Measurements from ENCODE around the gene LRRC59. TPM values are rescaled to one million over a fixed set of nuclear protein-coding genes. Genes with fewer than 3 reads are reported as not detected.

LRRC59 gene
- total and polyA plus RNA-seq, 3 experiments from 2014 or later = 22.9 to 127 (median 122) TPM

DNA sequence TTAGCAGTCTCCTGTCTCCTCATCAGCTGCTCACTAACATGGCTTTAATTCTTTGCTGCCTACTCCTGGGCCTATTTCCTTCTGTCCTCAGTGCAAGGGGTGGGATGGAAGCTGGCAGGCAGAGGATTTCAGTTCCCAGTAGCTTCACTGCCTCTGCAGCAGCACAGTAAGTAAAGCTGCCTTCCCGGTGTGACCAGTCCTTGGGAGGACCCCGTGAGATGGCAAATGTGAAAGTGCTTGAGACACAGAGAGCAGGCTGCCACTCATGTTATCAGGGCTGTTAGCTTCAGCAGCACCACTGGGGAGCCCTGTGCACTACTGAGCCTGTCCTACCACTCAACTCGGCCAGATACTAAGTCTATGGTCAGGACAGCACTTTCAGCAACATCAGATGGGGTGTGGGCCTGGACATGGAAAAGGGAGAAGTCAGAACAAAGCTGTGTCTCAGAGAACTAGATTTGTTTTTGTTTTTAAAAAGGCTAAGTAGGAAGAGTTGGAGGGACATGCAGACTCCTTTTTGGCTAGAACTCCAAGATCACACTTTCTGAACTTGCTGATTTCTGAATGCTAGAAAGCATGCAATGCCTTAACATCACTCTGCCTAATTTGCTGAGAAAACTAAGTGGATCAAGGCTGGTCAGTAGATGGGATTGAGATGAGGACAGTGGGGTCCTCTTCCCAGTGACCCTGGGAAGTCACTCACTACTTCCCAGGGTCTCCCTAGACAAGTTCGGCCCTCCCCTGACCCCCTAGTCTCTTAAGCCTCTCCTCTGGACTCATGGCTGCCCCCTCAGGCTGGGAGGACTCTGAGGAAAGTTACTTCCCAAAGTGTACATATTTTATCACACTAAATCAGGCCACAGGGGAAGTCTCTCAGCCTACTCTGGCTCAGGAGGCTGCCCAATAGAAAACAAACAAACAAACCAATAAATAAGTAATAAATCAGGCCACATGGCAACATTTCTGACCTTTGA is 29.8 kb upstream of the LRRC59 start:
- CTCF ChIA-PET = interaction anchor here (1.0 to 4.2 kb wide), 4 partner anchors 9 to 52 kb away, joined by 3 to 30 read pairs (median 6); partner anchors contain the start of gene LRRC59
- Mint-ChIP-seq H3K9me3 (no peaks in the 10 kb centered on the region), H3K36me3 (peaks cover 0 to 3% (median 2%) of the 10 kb centered on the region in 3 donors), H3K4me3 (peak overlapping the region; percentile 84 to 93 (median 87)), H3K27ac (peak overlapping the region; percentile 47 to 94 (median 90)), H3K4me1 (peaks cover 21 to 28% (median 27%) of the 10 kb centered on the region in 3 donors), H3K27me3 (no peaks in the 10 kb centered on the region)
- Histone ChIP-seq H3K27me3 (ENCODE audit: insufficient read depth, low read length, poor library complexity, severe bottlenecking) (no peaks in the 10 kb centered on the region), H3K9me3 (ENCODE audit: low read length) (no peaks in the 10 kb centered on the region), H3K27ac (ENCODE audit: low read depth, low read length) (peak overlapping the region; percentile 60), H3K36me3 (ENCODE audit: insufficient read depth, low read length) (no peaks in the 10 kb centered on the region), H3K4me3 (ENCODE audit: low read length) (peak overlapping the region; percentile 58), H3K4me1 (ENCODE audit: insufficient read depth, low read length) (peaks cover 24% of the 10 kb centered on the region)
- POLR2A ChIA-PET = interaction anchor here (0.6 to 1.8 kb wide), 2 partner anchors 30 to 51 kb away, joined by 3 to 7 read pairs; partner anchors contain the start of gene LRRC59
- peak in 1 of 5 donors; percentile 26 for DNase-seq

DNA sequence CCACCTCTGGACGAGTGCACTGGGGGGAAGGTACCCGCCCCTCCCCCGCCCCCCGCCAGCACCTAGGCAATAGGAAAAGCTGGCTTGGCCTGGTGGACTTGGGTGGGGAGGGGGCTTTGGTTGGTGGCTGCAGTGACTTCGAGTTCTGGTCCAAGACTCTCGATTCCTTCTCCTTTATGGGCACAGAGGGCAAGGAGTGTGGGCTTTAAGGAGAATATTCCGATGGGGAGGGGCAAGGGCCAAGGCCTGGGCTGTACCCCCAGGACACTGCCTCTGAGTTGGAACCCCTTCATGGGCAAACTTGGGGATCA is 29.1 kb upstream of the LRRC59 start:
- Mint-ChIP-seq H3K27me3 (no peaks in the 10 kb centered on the region), H3K9me3 (no peaks in the 10 kb centered on the region), H3K36me3 (peaks cover 0 to 3% (median 2%) of the 10 kb centered on the region in 3 donors), H3K4me3 (peak overlapping the region; percentile 84 to 93 (median 87)), H3K27ac (peak overlapping the region; percentile 38 to 93 (median 89)), H3K4me1 (peaks cover 26 to 33% (median 33%) of the 10 kb centered on the region in 3 donors)
- Histone ChIP-seq H3K9me3 (ENCODE audit: low read length) (no peaks in the 10 kb centered on the region), H3K36me3 (ENCODE audit: insufficient read depth, low read length) (no peaks in the 10 kb centered on the region), H3K4me3 (ENCODE audit: low read length) (peak overlapping the region; percentile 58), H3K4me1 (ENCODE audit: insufficient read depth, low read length) (peaks cover 28% of the 10 kb centered on the region), H3K27ac (ENCODE audit: low read depth, low read length) (peak overlapping the region; percentile 60), H3K27me3 (ENCODE audit: insufficient read depth, low read length, poor library complexity, severe bottlenecking) (no peaks in the 10 kb centered on the region)
- no peak for DNase-seq
- CTCF ChIA-PET = interaction anchor here (1.0 to 4.2 kb wide), 4 partner anchors 9 to 53 kb away, joined by 3 to 30 read pairs (median 6); partner anchors contain the start of gene LRRC59
- POLR2A ChIA-PET = interaction anchor here (0.5 to 1.8 kb wide), 4 partner anchors 29 to 439 kb away, joined by 3 to 7 read pairs (median 3); partner anchors contain the start of genes LRRC59 and TOB1

DNA sequence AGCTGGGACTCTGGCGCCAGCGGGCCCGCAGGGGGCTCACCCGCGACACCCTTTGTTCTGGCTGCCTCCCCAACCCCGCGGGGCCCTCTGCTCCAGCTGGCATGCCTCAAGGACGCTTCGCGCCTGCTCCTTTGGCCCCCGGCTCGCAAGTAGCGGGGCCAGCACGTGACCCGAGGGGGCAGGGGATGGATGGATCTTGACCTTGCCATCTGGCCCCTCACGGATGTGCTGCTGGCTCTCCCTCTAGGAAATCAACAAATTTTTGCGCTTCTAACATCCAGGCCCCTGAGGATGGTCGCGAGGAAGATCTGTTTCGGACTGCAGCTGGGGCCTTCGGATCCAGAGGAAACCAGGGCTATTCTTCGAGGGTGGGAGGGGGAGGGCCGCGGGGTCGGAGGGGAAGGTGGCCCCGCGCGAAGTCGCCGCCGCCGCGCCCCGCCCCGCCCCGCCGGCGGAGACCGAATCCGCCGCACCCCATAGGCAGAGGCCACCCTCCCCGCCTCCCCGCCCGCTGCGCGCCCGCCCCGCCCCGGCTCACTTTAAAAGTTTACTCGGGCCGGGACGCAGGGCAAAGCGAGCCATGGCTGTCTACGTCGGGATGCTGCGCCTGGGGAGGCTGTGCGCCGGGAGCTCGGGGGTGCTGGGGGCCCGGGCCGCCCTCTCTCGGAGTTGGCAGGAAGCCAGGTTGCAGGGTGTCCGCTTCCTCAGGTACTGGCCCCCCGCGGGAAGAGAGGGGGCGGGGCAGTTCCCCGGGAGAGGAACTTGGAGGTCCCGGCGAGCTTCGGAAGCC is 28.6 kb upstream of the LRRC59 start, which contains the start of gene ACSF2:
Gene ACSF2, plus strand, starts transcription at position 537 of the 790 bp plus-strand sequence. Its CDS starts 44 bp downstream, at position 581.
- no peaks in the 10 kb centered on the region for H3K27me3 Mint-ChIP-seq
- Histone ChIP-seq H3K36me3 (ENCODE audit: insufficient read depth, low read length) (no peaks in the 10 kb centered on the region), H3K27me3 (ENCODE audit: insufficient read depth, low read length, poor library complexity, severe bottlenecking) (no peaks in the 10 kb centered on the region), H3K4me3 (ENCODE audit: low read length) (peak within 1 kb of the TSS; percentile 58), H3K9me3 (ENCODE audit: low read length) (no peaks in the 10 kb centered on the region), H3K4me1 (ENCODE audit: insufficient read depth, low read length) (peaks cover 33% of the 10 kb centered on the region), H3K27ac (ENCODE audit: low read depth, low read length) (peak within 1 kb of the TSS; percentile 60)
- peak within 1 kb of the TSS; percentile 58 to 96 (median 90) for H3K27ac Mint-ChIP-seq
- DNase-seq = peak; percentile 50 to 82 (median 67)
- no peaks in the 10 kb centered on the region for H3K9me3 Mint-ChIP-seq
- CTCF ChIA-PET = interaction anchor here (1.0 to 4.2 kb wide), 4 partner anchors 10 to 53 kb away, joined by 3 to 30 read pairs (median 6); partner anchors contain the start of gene LRRC59
- POLR2A ChIA-PET = interaction anchor here (0.5 to 1.8 kb wide), 3 partner anchors 29 to 440 kb away, joined by 3 to 7 read pairs (median 3); partner anchors contain the start of genes LRRC59 and TOB1
- peaks cover 29 to 38% (median 35%) of the 10 kb centered on the region in 3 donors for H3K4me1 Mint-ChIP-seq
- peaks cover 0 to 3% (median 0%) of the 10 kb centered on the region in 3 donors for H3K36me3 Mint-ChIP-seq
- peak within 1 kb of the TSS; percentile 86 to 93 (median 88) for H3K4me3 Mint-ChIP-seq

DNA sequence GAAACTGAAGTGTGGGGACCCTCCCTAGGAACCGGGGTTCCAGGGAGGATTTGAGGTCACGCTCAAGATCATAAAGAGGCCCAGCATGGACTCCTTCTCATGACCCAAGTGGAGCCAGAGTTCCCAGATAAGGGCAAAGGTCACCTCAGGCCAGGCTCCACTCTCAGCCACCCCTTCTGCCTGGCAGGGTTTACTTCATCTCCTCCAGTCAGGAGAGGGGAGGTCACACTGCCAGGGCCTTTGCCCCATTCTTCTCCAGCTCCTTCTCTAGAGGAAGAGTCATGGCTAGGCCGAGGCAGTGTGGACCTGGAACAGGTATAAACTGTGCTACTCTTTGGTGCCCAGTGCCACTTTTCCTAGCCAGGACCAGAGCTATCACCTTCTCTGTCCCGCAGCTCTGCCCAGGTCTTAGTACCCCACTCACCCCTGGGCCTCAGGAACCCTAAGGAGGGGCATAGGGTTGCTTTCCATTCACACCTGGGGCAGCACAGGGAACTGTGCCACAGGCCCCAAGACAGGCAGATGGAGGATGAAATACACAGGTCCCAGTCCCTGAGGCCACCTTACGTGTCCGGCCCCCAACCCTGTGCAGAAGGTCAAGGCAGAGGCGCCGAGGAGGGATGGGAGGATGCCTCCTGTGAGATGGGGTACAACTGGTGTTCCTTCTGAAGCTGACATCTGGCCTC is 27.8 kb upstream of the LRRC59 start:
- Mint-ChIP-seq H3K27me3 (no peaks in the 10 kb centered on the region), H3K4me1 (peaks cover 32 to 41% (median 39%) of the 10 kb centered on the region in 3 donors), H3K36me3 (peaks cover 0 to 3% (median 0%) of the 10 kb centered on the region in 3 donors), H3K4me3 (peak overlapping the region; percentile 86 to 93 (median 88)), H3K9me3 (no peaks in the 10 kb centered on the region), H3K27ac (peak overlapping the region in 6 of 8 donors; percentile 58 to 96 (median 78))
- no peaks in the 10 kb centered on the region for H3K9me3 ChIP-seq (ENCODE audit: low read length)
- no peaks in the 10 kb centered on the region for H3K27me3 ChIP-seq (ENCODE audit: insufficient read depth, low read length, poor library complexity, severe bottlenecking)
- H3K27ac ChIP-seq (ENCODE audit: low read depth, low read length) = peak overlapping the region; percentile 20
- ChIA-PET CTCF (interaction anchor here (2.2 to 4.2 kb wide), 2 partner anchors 27 to 54 kb away, joined by 8 to 30 read pairs; partner anchors contain the start of gene LRRC59), POLR2A (interaction anchor here (1.8 kb wide), 1 partner anchor 28 kb away, joined by 7 read pairs; the partner anchor contains the start of gene LRRC59)
- no peaks in the 10 kb centered on the region for H3K36me3 ChIP-seq (ENCODE audit: insufficient read depth, low read length)
- no peak for DNase-seq
- H3K4me3 ChIP-seq (ENCODE audit: low read length) = peak overlapping the region; percentile 58
- H3K4me1 ChIP-seq (ENCODE audit: insufficient read depth, low read length) = peaks cover 40% of the 10 kb centered on the region

DNA sequence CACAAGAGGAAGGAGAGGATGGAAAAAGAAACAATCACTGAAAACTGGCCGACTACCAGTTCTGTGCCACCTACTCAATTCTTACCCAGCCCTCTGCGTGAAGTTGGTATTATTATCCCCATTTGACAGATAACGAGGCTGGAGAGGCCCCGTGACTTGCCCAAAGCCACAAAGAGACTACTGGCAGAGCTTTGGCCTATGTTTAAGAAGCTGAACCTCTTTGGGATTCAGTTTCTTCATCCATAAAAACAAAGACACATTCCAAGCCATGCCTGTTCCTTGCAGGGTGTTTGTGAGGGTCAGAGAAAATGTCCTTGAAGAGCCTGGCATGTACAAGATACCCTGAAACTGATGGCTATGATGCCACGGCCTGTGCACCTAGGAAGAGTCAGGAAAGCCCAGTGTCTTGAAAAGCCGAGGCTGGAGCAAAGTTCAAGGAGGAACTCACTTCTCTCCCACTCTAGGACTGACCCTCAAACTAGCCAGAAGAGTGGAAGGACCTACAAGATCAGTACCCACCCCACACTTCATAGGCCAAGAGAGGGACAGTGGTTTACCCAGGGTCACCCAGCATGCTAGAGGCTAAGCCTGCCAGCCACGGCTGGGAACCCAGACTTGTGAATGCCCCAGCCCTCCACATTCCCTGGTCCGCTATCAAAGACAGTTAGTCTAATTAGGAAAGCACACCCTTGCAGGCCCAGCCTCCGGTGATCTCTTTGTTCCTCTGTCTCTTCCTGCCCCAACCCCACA is 27.1 kb upstream of the LRRC59 start:
- Mint-ChIP-seq H3K27me3 (no peaks in the 10 kb centered on the region), H3K9me3 (no peaks in the 10 kb centered on the region), H3K4me1 (peaks cover 32 to 44% (median 43%) of the 10 kb centered on the region in 3 donors), H3K27ac (peak overlapping the region in 5 of 8 donors; percentile 15 to 96 (median 49)), H3K36me3 (peaks cover 0 to 3% (median 0%) of the 10 kb centered on the region in 3 donors), H3K4me3 (peak overlapping the region in 6 of 7 donors; percentile 20 to 89 (median 74))
- H3K9me3 ChIP-seq (ENCODE audit: low read length) = no peaks in the 10 kb centered on the region
- no peaks in the 10 kb centered on the region for H3K36me3 ChIP-seq (ENCODE audit: insufficient read depth, low read length)
- H3K27me3 ChIP-seq (ENCODE audit: insufficient read depth, low read length, poor library complexity, severe bottlenecking) = no peaks in the 10 kb centered on the region
- H3K4me1 ChIP-seq (ENCODE audit: insufficient read depth, low read length) = peaks cover 40% of the 10 kb centered on the region
- no peak overlapping the region for H3K4me3 ChIP-seq (ENCODE audit: low read length)
- CTCF ChIA-PET = interaction anchor here (4.2 kb wide), 1 partner anchor 27 kb away, joined by 30 read pairs; the partner anchor contains the start of gene LRRC59
- POLR2A ChIA-PET = no interaction called here
- H3K27ac ChIP-seq (ENCODE audit: low read depth, low read length) = no peak overlapping the region
- DNase-seq = no peak

DNA sequence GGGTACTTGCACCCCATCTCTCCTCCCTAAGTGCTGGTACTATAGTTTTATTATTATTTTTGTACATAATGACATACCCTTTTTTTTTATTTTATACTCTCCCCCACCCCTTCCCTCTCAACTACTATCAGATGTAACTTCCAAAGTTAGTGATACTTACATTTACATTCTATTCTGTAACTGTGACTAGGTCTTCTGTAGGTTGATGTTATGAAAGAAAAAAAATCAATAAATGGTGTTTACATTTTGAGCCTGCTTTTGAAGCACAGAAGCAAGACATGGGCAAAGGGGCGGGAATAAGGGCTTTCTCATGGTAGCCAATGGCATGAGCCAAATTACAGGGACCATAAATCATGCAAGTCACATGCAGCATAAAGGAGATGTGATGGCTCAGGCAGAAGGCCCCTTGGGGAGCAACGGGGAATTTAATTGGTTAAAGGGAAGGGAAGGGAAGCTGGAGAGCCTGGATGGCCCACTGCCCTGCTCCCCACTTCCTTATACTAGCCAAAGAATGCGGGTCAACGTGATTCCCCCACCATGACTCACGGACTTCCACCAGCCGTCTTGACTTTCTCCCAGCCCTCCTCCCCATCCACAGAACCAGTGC is 26.3 kb upstream of the LRRC59 start:
- Mint-ChIP-seq H3K36me3 (peaks cover 2 to 6% (median 3%) of the 10 kb centered on the region in 3 donors), H3K9me3 (peaks cover 3 to 6% (median 4%) of the 10 kb centered on the region in 5 donors), H3K27me3 (no peaks in the 10 kb centered on the region), H3K4me1 (peaks cover 33 to 49% (median 46%) of the 10 kb centered on the region in 3 donors), H3K4me3 (peak overlapping the region in 2 of 7 donors; percentile 41 to 89), H3K27ac (peak overlapping the region in 4 of 8 donors; percentile 15 to 49 (median 26))
- Histone ChIP-seq H3K27ac (ENCODE audit: low read depth, low read length) (no peak overlapping the region), H3K4me1 (ENCODE audit: insufficient read depth, low read length) (peaks cover 40% of the 10 kb centered on the region), H3K27me3 (ENCODE audit: insufficient read depth, low read length, poor library complexity, severe bottlenecking) (no peaks in the 10 kb centered on the region), H3K36me3 (ENCODE audit: insufficient read depth, low read length) (no peaks in the 10 kb centered on the region), H3K4me3 (ENCODE audit: low read length) (no peak overlapping the region), H3K9me3 (ENCODE audit: low read length) (no peaks in the 10 kb centered on the region)
- CTCF ChIA-PET = interaction anchor here (4.2 kb wide), 1 partner anchor 26 kb away, joined by 30 read pairs; the partner anchor contains the start of gene LRRC59
- no peak for DNase-seq
- POLR2A ChIA-PET = no interaction called here

Measured in CD8-positive, alpha-beta memory T cell (primary cell).